ENCODE measurements around the gene ARID1B. TPM values are rescaled to one million over a fixed set of nuclear protein-coding genes. Genes with fewer than 3 reads are reported as not detected.

Gene ARID1B
- total RNA-seq, 6 experiments from 2014 or later = 32.5 to 44.3 (median 36.5) TPM

- Mint-ChIP-seq H3K9me3 (no peaks in the 10 kb centered on the region), H3K36me3 (ENCODE audit: low read depth) (peaks cover 27% of the 10 kb centered on the region), H3K27me3 (ENCODE audit: insufficient read depth) (peaks cover 2% of the 10 kb centered on the region; the same call in 1 of the 2 replicates), H3K4me1 (ENCODE audit: low read depth) (no peaks in the 10 kb centered on the region), H3K27ac (no peak overlapping the region), H3K4me3 (no peak overlapping the region)
- DNase-seq = no peak
- TF ChIP-seq, protein P1, sequence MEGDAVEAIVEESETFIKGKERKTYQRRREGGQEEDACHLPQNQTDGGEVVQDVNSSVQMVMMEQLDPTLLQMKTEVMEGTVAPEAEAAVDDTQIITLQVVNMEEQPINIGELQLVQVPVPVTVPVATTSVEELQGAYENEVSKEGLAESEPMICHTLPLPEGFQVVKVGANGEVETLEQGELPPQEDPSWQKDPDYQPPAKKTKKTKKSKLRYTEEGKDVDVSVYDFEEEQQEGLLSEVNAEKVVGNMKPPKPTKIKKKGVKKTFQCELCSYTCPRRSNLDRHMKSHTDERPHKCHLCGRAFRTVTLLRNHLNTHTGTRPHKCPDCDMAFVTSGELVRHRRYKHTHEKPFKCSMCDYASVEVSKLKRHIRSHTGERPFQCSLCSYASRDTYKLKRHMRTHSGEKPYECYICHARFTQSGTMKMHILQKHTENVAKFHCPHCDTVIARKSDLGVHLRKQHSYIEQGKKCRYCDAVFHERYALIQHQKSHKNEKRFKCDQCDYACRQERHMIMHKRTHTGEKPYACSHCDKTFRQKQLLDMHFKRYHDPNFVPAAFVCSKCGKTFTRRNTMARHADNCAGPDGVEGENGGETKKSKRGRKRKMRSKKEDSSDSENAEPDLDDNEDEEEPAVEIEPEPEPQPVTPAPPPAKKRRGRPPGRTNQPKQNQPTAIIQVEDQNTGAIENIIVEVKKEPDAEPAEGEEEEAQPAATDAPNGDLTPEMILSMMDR (IDR thresholded peaks at IDR 0.05) = no peak
Observed at GRCh38 chr6:157207521-157208076, 430.4 kb downstream of the ARID1B start.

- peaks cover 2% of the 10 kb centered on the region for H3K27me3 Mint-ChIP-seq (ENCODE audit: insufficient read depth)
- no peak for DNase-seq
- no peaks in the 10 kb centered on the region for H3K4me1 Mint-ChIP-seq (ENCODE audit: low read depth)
- peaks cover 19% of the 10 kb centered on the region for H3K36me3 Mint-ChIP-seq (ENCODE audit: low read depth)
- no peak overlapping the region for H3K4me3 Mint-ChIP-seq
- no peak overlapping the region for H3K27ac Mint-ChIP-seq
- no peaks in the 10 kb centered on the region for H3K9me3 Mint-ChIP-seq
- TF ChIP-seq, protein P1 (IDR thresholded peaks at IDR 0.05) = no peak
Observed at GRCh38 chr6:157209865-157210530, 432.8 kb downstream of the ARID1B start.

DNA sequence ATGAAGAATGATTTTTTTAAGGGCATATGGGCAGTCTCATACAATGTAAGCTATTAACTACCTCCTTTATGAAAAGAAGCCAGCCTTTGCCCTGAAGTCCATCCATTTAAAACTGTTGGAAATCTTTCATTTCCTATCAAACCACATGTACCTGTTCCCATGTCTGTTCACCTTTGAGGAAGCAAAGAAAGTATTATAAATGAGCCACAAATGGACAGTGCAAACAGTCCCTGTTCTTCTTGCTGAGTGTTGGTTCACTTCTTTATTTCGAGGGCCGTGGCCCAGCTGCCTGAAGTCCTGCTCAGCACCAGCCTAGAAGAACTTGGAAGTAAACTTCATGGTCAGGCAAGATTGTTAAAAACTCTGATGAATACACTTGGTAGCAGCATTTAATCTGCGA lies 433.8 kb downstream of the ARID1B start:
- H3K36me3 Mint-ChIP-seq (ENCODE audit: low read depth) = peaks cover 12% of the 10 kb centered on the region
- no peaks in the 10 kb centered on the region for H3K9me3 Mint-ChIP-seq
- DNase-seq = no peak
- H3K27ac Mint-ChIP-seq = no peak overlapping the region
- peaks cover 2% of the 10 kb centered on the region for H3K27me3 Mint-ChIP-seq (ENCODE audit: insufficient read depth)
- H3K4me1 Mint-ChIP-seq (ENCODE audit: low read depth) = no peaks in the 10 kb centered on the region
- no peak overlapping the region for H3K4me3 Mint-ChIP-seq
- TF ChIP-seq, protein P1 (IDR thresholded peaks at IDR 0.05) = no peak

DNA sequence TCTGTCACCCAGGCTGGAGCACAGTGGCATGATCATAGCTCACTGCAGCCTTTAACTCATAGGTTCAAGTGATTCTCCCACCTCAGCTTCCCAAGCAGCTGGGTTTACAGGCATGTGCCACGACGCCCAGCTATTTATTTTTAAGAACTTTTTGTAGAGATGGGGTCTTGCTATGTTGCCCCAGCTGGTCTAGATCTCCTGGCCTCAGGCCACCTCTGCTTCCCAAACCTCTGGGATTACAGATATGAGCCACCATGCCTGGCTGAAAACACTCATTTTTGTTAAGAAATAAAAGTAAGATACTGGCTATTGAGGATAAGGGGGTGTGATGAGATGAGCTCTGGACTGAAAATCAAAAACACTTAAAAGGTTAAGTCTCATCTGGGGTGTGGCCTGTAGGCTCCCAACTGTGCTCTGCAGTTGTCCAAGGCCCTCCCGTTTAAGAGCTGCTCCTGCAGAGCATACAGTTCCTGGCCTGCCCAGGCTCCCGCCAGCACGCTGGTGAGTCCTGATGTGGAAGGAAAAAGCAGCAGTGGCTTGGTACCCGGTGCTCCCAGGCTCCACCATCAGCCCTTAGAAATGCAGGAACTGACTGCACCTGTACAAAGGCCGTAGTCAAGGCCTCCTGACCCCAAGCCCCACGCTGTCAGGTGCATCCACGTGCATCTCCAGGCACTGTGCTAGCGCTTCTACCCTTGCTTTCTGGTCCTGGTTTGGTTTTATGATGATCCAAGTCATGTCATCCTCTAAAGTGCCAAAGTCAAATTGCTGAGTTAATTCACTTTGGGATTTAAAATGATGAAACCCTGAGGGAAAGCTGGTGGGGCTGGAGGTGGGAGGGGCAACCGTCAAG lies 434.7 kb downstream of the ARID1B start:
- TF ChIP-seq, protein P1 (IDR thresholded peaks at IDR 0.05) = no peak
- peaks cover under 1% of the 10 kb centered on the region for H3K27me3 Mint-ChIP-seq (ENCODE audit: insufficient read depth)
- peaks cover 3% of the 10 kb centered on the region; the same call in 1 of the 2 replicates for H3K36me3 Mint-ChIP-seq (ENCODE audit: low read depth)
- H3K9me3 Mint-ChIP-seq = no peaks in the 10 kb centered on the region
- no peak overlapping the region for H3K27ac Mint-ChIP-seq
- H3K4me3 Mint-ChIP-seq = no peak overlapping the region
- H3K4me1 Mint-ChIP-seq (ENCODE audit: low read depth) = no peaks in the 10 kb centered on the region
- no peak for DNase-seq

DNA sequence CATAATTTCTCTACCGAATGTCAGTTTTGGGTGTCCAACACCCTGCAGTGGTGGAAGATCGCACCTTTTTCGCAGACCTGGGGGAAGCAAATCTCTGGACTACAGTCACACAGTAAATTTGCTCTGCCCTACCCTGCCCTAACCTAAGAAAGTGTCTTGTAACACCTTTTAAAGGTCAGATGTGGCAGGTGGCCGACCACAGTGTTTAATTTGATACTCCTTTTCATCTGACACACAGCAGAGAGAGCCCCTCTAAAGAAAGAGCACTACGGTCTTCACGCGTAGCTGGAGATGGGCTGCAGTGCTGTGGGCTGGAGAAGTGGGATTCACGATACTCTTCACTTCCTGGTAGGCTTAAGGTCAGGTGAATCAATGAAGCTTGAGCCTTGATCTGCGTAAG lies 436.2 kb downstream of the ARID1B start:
- TF ChIP-seq, protein P1 (IDR thresholded peaks at IDR 0.05) = no peak
- no peaks in the 10 kb centered on the region for H3K9me3 Mint-ChIP-seq
- H3K36me3 Mint-ChIP-seq (ENCODE audit: low read depth) = no peaks in the 10 kb centered on the region
- H3K27ac Mint-ChIP-seq = no peak overlapping the region
- H3K4me1 Mint-ChIP-seq (ENCODE audit: low read depth) = no peaks in the 10 kb centered on the region
- no peak for DNase-seq
- no peak overlapping the region for H3K4me3 Mint-ChIP-seq
- peaks cover 2% of the 10 kb centered on the region for H3K27me3 Mint-ChIP-seq (ENCODE audit: insufficient read depth)
